Measurements from ENCODE around the gene LY6G6C.

The LY6G6C gene

DNA sequence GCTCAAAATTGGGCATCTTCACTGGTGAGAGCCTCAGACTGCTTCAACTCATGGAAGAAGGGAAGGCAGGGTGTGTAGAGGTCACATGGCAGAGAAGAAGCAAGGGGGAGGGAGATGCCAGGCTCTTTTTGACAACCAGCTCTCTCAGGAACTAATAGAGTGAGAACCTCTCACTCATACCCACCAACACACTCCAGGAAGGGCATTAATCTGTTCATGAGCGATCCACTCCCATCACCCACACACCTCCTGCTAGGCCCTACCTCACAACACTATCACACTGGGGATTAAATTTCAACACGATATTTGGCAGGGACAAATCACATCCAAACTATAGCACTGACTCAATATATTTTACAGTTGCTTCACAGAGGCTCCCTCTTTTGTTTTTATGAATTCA is 20.3 kb upstream of the LY6G6C start:
- Histone ChIP-seq H3K27ac (ENCODE audit: low read depth, low read length) (no peak overlapping the region), H3K27me3 (ENCODE audit: insufficient read depth, low read length) (no peaks in the 10 kb centered on the region), H3K4me1 (ENCODE audit: insufficient read depth, low read length) (peaks cover 36% of the 10 kb centered on the region), H3K4me3 (ENCODE audit: low read length) (no peak overlapping the region), H3K36me3 (ENCODE audit: insufficient read depth, low read length) (peaks cover 24% of the 10 kb centered on the region), H3K9me3 (ENCODE audit: insufficient read depth, low read depth, low read length) (no peaks in the 10 kb centered on the region), H3K9ac (ENCODE audit: low read depth, low read length) (no peak overlapping the region)
- 95% methylated on average over 2 of the region's 2 CpGs for WGBS

DNA sequence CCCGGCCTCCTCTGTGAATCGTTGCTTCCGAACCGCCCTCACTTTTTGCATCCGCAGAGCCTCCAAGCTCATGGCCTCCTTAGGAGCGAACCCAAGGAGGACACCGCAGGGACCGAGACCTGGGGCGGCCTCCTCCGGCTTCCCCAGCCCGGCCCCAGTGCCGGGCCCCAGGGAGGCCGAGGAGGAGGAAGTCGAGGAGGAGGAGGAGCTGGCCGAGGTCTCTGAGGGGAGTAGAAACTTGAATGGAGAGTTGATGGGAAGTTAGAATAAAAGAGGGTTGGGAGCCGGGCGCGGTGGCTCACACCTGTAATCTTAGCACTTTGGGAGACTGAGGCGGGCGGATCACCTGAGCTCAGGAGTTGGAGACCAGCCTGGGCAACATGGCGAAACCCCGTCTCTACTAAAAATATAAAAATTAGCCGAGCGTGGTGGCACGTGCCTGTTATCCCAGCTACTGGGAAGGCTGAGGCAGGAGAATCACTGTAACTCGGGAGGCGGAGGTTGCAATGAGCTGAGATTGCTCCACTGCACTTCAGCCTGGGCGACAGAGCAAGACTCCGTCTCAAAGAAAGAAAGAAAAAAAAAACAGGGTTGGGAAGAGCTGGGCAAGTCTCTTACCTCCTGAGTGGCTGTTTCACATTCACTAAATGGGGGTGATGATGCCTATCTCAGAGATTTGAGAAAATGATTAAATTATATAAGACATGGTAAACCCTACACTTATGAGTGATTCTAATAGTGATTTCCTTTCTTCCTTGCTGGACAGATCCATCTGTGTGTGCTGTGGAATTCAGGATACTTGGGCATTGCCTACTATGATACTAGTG is 19.1 kb upstream of the LY6G6C start:
- Histone ChIP-seq H3K9me3 (ENCODE audit: insufficient read depth, low read depth, low read length) (no peaks in the 10 kb centered on the region), H3K4me3 (ENCODE audit: low read length) (peak overlapping the region; percentile 54), H3K4me1 (ENCODE audit: insufficient read depth, low read length) (peaks cover 39% of the 10 kb centered on the region), H3K9ac (ENCODE audit: low read depth, low read length) (peak overlapping the region; percentile 86), H3K27me3 (ENCODE audit: insufficient read depth, low read length) (no peaks in the 10 kb centered on the region), H3K36me3 (ENCODE audit: insufficient read depth, low read length) (peaks cover 24% of the 10 kb centered on the region), H3K27ac (ENCODE audit: low read depth, low read length) (peak overlapping the region; percentile 86)
- whole genome bisulfite sequencing, result 33% methylated on average over 29 of the region's 29 CpGs

DNA sequence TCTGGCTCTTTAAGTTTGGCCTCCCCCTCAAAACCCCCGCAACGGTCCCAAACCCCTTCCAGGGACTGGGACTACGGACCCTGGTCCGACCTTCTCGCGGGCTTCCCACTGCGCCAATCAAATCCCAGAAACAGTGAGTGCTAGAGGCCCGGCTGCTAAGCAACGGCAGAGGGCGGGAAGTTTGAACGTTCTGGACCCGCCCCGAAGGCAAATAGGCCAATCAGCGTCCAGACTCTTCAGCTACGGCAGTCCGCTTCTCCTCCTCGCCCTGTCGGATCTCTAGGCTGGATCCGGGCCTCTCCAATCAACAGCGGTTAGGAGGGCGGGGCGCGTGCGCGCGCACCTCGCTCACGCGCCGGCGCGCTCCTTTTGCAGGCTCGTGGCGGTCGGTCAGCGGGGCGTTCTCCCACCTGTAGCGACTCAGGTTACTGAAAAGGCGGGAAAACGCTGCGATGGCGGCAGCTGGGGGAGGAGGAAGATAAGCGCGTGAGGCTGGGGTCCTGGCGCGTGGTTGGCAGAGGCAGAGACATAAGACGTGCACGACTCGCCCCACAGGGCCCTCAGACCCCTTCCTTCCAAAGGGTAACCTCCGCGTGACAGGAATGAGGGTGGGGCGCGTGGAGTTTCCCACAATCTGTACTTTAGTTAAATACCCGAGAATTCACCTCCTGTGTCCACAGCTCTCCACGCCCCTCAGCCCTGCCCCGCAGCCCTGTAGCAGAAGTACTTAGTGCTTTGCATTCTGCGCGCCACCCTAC is 18.3 kb upstream of the LY6G6C start, which contains the start of gene MSH5:
TSS of gene MSH5 (plus strand) at position 367 of the 758 bp plus-strand sequence. CDS start 462 bp downstream, outside the sequence.
- WGBS, result under 1% methylated on average over 58 of the region's 58 CpGs
- Histone ChIP-seq H3K4me1 (ENCODE audit: insufficient read depth, low read length) (peaks cover 39% of the 10 kb centered on the region), H3K4me3 (ENCODE audit: low read length) (peak within 1 kb of the TSS; percentile 54)

DNA sequence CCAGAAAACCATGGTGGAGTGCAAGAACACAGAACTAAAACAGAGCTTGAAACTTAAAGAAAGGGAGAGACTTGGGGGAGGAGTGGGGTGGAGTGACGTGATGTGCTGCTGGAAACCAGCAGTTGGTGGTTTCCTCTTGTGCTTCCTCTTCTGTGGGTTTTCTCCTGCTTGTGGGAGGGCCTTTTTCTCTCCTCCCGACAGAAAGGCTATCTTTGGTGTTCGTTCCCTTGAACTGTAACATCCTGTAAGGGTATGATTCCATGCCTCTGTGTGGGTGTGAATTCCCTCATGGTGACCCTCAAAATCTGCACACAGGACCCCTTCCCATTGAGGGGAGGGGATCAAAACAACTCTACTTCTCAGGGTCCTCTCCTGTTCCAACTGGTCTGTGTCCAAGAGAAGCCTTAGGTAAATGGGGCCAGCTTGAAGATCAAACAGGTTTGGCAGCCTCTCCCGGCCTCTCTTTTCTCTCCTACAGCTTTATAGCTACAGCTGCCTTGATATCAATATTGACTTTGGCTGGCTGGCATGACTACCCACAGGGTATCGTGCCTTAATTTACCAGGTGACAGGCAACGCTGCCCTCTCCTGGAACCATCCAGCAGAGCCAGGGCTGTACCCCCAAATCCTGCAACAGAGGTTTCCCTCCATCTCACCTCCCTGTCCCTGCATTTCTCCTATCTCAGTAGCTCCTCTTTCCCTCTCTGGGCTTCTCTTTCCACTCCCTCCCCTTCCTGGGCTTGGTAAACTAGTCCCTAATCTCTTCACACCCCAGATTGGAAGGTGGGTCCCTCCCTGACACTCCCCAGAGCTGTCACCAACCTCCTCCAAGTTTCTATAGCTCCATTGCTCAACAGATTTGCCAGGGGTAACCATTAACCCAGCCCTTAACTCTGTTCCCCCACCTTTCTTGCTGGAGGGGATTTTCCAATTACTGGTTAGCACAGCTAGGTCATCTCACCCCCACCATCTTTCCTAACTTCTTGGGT is 16.7 kb upstream of the LY6G6C start:
- H3K27me3 ChIP-seq (ENCODE audit: insufficient read depth, low read length), result no peaks in the 10 kb centered on the region
- peaks cover 31% of the 10 kb centered on the region for H3K36me3 ChIP-seq (ENCODE audit: insufficient read depth, low read length)
- peak overlapping the region; percentile 11; the same call in 1 of the 2 replicates for H3K4me3 ChIP-seq (ENCODE audit: low read length)
- peak overlapping the region; percentile 3; the same call in 1 of the 2 replicates for H3K9ac ChIP-seq (ENCODE audit: low read depth, low read length)
- H3K27ac ChIP-seq (ENCODE audit: low read depth, low read length), result peak overlapping the region; percentile 70
- WGBS, result 59% methylated on average over 4 of the region's 6 CpGs
- H3K9me3 ChIP-seq (ENCODE audit: insufficient read depth, low read depth, low read length), result no peaks in the 10 kb centered on the region
- H3K4me1 ChIP-seq (ENCODE audit: insufficient read depth, low read length), result peaks cover 38% of the 10 kb centered on the region

More for the DNA sequence above, 18.3 kb upstream of the LY6G6C start, which contains the start of gene MSH5:
- Histone ChIP-seq H3K27ac (ENCODE audit: low read depth, low read length) (peak within 1 kb of the TSS; percentile 86), H3K36me3 (ENCODE audit: insufficient read depth, low read length) (peaks cover 24% of the 10 kb centered on the region), H3K9me3 (ENCODE audit: insufficient read depth, low read depth, low read length) (no peaks in the 10 kb centered on the region), H3K27me3 (ENCODE audit: insufficient read depth, low read length) (no peaks in the 10 kb centered on the region), H3K9ac (ENCODE audit: low read depth, low read length) (peak within 1 kb of the TSS; percentile 86)

DNA sequence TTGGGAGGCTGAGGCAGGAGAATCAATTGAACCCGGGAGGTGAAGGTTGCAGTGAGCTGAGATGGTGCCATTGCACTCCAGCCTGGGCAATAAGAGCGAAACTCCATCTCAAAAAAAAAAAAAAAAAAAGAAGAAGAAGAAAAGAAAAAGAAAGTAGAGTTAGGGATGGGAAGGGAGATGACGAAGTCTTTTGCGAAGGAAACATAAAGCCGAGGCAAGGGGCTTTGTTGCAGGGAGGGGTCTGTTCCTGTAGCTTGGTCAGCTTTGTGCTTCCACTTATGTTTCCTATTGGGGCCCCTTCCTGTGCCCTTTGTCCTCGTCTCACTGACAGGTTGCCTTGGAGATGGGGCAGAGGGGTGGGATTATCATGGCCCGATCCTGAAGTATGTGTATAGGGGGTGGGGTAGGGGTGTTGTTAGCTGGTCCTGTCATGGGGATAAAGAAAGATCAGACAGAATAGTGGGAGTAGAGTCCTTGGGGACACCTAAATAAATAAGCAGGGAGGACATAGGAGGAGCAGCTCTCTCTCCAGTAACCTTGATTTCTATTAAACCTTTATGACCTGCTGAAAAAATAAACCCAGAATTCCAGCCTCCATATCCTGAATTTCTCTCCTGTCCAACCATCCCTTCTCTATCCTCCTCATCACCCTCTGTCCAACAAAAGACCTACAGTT is 15.9 kb upstream of the LY6G6C start:
- peaks cover 38% of the 10 kb centered on the region for H3K4me1 ChIP-seq (ENCODE audit: insufficient read depth, low read length)
- 38% methylated on average over 6 of the region's 7 CpGs for WGBS
- peaks cover 30% of the 10 kb centered on the region for H3K36me3 ChIP-seq (ENCODE audit: insufficient read depth, low read length)
- peak overlapping the region; percentile 70 for H3K27ac ChIP-seq (ENCODE audit: low read depth, low read length)
- H3K9me3 ChIP-seq (ENCODE audit: insufficient read depth, low read depth, low read length), result no peaks in the 10 kb centered on the region
- H3K27me3 ChIP-seq (ENCODE audit: insufficient read depth, low read length), result no peaks in the 10 kb centered on the region
- H3K4me3 ChIP-seq (ENCODE audit: low read length), result peak overlapping the region; percentile 11; the same call in 1 of the 2 replicates
- peak overlapping the region; percentile 3; the same call in 1 of the 2 replicates for H3K9ac ChIP-seq (ENCODE audit: low read depth, low read length)

DNA sequence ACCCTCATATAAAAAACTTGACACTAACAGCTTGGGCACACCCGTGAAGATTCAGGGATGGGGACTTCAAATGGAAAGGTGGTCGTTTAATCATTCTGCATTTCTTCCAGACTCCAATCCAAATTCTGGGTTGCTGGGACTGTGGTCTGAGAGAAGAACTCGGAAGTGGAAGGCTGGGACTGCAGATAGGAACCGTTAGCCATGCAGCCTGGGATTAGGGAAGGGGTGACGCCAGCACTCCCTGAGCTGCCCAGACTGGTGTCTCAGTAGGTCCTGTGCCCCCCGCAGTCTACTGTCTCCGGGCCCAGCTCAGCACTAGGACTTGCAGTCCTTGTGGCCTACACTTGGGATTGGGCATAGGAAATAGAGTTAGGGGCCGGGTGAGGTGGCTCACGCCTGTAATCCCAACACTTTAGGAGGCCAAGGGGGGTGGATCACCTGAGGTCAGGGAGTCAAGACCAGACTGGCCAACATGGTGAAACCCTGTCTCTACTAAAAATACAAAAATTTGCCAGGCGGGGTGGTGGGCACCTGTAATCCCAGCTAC is 15.3 kb upstream of the LY6G6C start:
- H3K9me3 ChIP-seq (ENCODE audit: insufficient read depth, low read depth, low read length), result no peaks in the 10 kb centered on the region
- H3K27ac ChIP-seq (ENCODE audit: low read depth, low read length), result peak overlapping the region; percentile 83; the same call in 1 of the 2 replicates
- peaks cover 38% of the 10 kb centered on the region for H3K4me1 ChIP-seq (ENCODE audit: insufficient read depth, low read length)
- WGBS, result 33% methylated on average over 10 of the region's 10 CpGs
- H3K27me3 ChIP-seq (ENCODE audit: insufficient read depth, low read length), result no peaks in the 10 kb centered on the region
- H3K4me3 ChIP-seq (ENCODE audit: low read length), result peak overlapping the region; percentile 90
- peaks cover 30% of the 10 kb centered on the region for H3K36me3 ChIP-seq (ENCODE audit: insufficient read depth, low read length)
- H3K9ac ChIP-seq (ENCODE audit: low read depth, low read length), result peak overlapping the region; percentile 76; the same call in 1 of the 2 replicates

DNA sequence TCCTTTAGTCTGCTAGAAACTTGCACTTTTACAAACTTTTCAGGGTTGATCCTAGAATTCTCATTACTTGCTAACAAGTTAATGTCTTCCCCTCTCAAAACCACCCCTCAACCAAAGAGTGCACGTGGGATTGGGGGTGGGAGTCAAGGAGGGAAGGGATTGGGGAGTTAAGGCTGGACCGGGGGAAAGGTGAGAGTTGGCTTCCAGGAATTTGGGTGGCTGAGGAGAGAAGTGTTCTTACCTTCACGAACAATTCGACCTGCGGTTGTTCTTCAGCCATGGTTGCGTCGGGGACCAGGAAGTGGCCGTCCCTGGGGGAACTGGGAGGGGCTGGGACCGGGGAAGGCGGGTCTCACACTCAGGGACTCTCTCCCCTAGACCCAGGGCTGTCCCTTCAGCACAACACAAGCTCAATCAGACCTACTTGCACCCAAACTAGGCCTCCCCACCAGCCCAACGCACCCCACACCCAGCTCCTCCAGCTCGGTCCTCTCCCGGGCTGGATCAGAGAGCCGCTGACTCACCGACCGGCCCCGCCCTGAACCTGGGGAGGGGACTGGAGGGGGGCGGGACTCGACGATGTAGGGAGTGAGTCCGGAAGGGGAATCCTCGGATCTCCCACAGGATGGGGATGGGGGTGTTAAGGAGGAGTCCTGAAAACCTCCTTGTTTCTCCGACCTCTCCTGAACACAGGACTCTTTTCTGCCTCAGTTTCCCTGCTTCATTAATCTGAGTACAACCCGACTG is 14.6 kb upstream of the LY6G6C start, which contains the start of gene CLIC1:
TSS of gene CLIC1 (minus strand) at position 510 of the 747 bp plus-strand sequence. CDS start at position 280, 230 bp downstream.
- WGBS, result under 1% methylated on average over 23 of the region's 24 CpGs
- Histone ChIP-seq H3K4me1 (ENCODE audit: insufficient read depth, low read length) (peaks cover 38% of the 10 kb centered on the region), H3K36me3 (ENCODE audit: insufficient read depth, low read length) (peaks cover 30% of the 10 kb centered on the region)

DNA sequence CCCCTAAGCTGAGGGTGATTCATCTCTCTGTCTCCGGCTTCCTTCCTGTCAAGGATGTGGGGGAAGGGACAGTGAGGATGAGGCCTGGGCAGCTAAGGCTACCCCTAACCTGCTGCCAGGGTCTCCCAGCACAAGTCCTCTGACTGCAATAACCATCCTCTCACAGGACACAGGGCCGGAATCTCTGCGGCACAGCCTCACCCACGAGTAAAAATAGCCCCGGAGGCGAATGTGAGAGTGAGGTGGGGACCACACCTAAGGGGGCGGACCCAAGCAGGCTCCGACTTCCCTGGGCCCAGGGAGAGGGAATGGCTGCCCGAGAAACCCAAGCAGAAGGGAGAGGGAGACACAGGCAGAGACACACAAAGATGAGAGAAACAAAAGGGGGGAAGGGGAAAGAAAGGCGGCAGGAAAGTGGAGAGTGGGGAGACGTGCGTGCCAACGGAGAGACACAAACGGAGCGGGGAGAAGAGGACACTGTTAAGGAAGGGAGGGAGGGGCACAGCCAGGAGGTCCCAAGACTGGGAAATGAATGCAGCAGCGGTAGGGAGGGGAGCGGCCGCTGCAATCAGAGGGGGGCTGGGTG is 13.4 kb upstream of the LY6G6C start:
- Histone ChIP-seq H3K9me3 (ENCODE audit: insufficient read depth, low read depth, low read length) (no peaks in the 10 kb centered on the region), H3K4me1 (ENCODE audit: insufficient read depth, low read length) (peaks cover 37% of the 10 kb centered on the region), H3K4me3 (ENCODE audit: low read length) (peak overlapping the region; percentile 90), H3K36me3 (ENCODE audit: insufficient read depth, low read length) (peaks cover 38% of the 10 kb centered on the region), H3K27ac (ENCODE audit: low read depth, low read length) (peak overlapping the region; percentile 80), H3K27me3 (ENCODE audit: insufficient read depth, low read length) (no peaks in the 10 kb centered on the region), H3K9ac (ENCODE audit: low read depth, low read length) (peak overlapping the region; percentile 76)
- WGBS, result 2% methylated on average over 18 of the region's 18 CpGs

More for the DNA sequence above, 14.6 kb upstream of the LY6G6C start, which contains the start of gene CLIC1:
- Histone ChIP-seq H3K27me3 (ENCODE audit: insufficient read depth, low read length) (no peaks in the 10 kb centered on the region), H3K9ac (ENCODE audit: low read depth, low read length) (peak within 1 kb of the TSS; percentile 76), H3K27ac (ENCODE audit: low read depth, low read length) (peak within 1 kb of the TSS; percentile 83), H3K9me3 (ENCODE audit: insufficient read depth, low read depth, low read length) (no peaks in the 10 kb centered on the region), H3K4me3 (ENCODE audit: low read length) (peak within 1 kb of the TSS; percentile 90)

DNA sequence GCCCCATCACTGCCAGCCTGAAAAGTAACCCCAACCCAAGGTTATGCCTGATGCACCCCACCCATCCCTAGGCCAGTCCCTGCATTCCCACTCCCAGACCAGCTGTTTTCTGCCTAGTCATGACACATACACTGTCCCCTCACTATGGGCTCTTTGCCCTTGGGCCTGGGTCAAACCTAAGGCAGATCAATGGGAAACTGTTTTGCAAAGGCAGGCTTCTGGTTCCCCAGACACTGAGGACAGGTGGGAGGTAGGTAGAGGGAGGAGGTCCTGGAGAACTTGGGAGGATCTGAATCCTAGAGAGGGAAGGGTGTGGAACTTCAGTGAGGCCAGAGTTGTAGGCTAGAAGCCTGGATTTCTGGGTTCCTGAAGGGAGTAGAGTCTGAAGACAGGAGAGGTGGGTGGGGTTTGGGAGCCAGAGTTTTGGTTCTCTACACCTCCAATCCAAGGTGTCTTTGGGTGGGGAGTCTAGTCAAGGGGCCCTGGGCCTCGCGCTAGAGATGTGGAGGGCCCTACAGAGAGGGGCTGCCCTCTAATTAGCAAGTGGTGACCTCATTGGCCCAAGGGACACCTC is 12.8 kb upstream of the LY6G6C start:
- peak overlapping the region; percentile 90 for H3K4me3 ChIP-seq (ENCODE audit: low read length)
- no peaks in the 10 kb centered on the region for H3K9me3 ChIP-seq (ENCODE audit: insufficient read depth, low read depth, low read length)
- WGBS, result 0% methylated on average over 2 of the region's 2 CpGs
- peak overlapping the region; percentile 46 for H3K27ac ChIP-seq (ENCODE audit: low read depth, low read length)
- no peaks in the 10 kb centered on the region for H3K27me3 ChIP-seq (ENCODE audit: insufficient read depth, low read length)
- peak overlapping the region; percentile 63; the same call in 1 of the 2 replicates for H3K9ac ChIP-seq (ENCODE audit: low read depth, low read length)
- H3K36me3 ChIP-seq (ENCODE audit: insufficient read depth, low read length), result peaks cover 38% of the 10 kb centered on the region
- H3K4me1 ChIP-seq (ENCODE audit: insufficient read depth, low read length), result peaks cover 36% of the 10 kb centered on the region

Measured in HUES64 (cell line).